Mucosa of descending colon (tissue), 3 donors: Measurements from ENCODE around the gene EHD3. TPM values are rescaled to one million over a fixed set of nuclear protein-coding genes. Genes with fewer than 3 reads are reported as not detected.
"Not testable (repeated sequence)": the region's sequence is repeated elsewhere in the genome, so short reads cannot be mapped to it uniquely, and the experiment has no call there.

Source experiments
- ATAC-seq: fragments of 200-7000 bp; cut with Tn5 transposase; one replicate; pipeline ENCODE4 v1.9.1; 2020; ENCODE audit warnings: mild to moderate bottlenecking, moderate library complexity
- DNase-seq, 3 donors: peaks; one replicate each; pipeline ENCODE4 v3.0.0-alpha.2; 2020
- H3K36me3 ChIP-seq: fragments of 200-600 bp; one replicate; pipeline ENCODE4 v1.8.0; 2021; ENCODE audit warnings: low read depth, mild to moderate bottlenecking
- H3K4me1 ChIP-seq: fragments of 200-600 bp; one replicate; pipeline ENCODE4 v1.8.0; 2021; ENCODE audit warnings: low read depth, mild to moderate bottlenecking
- H3K4me3 ChIP-seq: fragments of 200-600 bp; one replicate; pipeline ENCODE4 v1.8.0; 2021; ENCODE audit warnings: mild to moderate bottlenecking
- H3K9me3 ChIP-seq: fragments of 200-600 bp; one replicate; pipeline ENCODE4 v1.8.0; 2021; ENCODE audit warnings: mild to moderate bottlenecking
- intact Hi-C, 2 donors: fragments of 100-400 bp; cut with DNase I in 1 of 2; cut with micrococcal nuclease in 1 of 2; formaldehyde crosslinking; loops; one replicate each; pipeline versions ENCODE4 v1.11.0 to v1.11.1; 2022; cut with DNase I, micrococcal nuclease
- total RNA-seq, 3 donors: library from RNA; stranded (reverse); fragmentation: NEBNext Ultra II Directional in 2 of 3; extraction: Animal tissue kit (Norgen Biotek cat#: 25700) in 2 of 3; gene quantifications; one replicate each; pipeline versions ENCODE4 v1.2.1 to v1.2.4, GENCODE V29; 2021 to 2023
- TF ChIP-seq, protein P1 (sequence below): fragments of 200-600 bp; IDR thresholded peaks from one replicate; pipeline ENCODE4 v1.8.0; 2022; ENCODE audit warnings: antibody characterized with exemption, mild to moderate bottlenecking
- donor health status: DM: no; HTN: no; CAD: no; lungs with moderate emphysema.
- donor health status: DM: no; HTN: no; CAD: no.
- donor health status: DM: no; HTN: yes; CAD: no.

Gene EHD3
- total RNA-seq, 3 donors from 2014 or later: 0.87 to 4.4 (median 1.9) TPM

DNA sequence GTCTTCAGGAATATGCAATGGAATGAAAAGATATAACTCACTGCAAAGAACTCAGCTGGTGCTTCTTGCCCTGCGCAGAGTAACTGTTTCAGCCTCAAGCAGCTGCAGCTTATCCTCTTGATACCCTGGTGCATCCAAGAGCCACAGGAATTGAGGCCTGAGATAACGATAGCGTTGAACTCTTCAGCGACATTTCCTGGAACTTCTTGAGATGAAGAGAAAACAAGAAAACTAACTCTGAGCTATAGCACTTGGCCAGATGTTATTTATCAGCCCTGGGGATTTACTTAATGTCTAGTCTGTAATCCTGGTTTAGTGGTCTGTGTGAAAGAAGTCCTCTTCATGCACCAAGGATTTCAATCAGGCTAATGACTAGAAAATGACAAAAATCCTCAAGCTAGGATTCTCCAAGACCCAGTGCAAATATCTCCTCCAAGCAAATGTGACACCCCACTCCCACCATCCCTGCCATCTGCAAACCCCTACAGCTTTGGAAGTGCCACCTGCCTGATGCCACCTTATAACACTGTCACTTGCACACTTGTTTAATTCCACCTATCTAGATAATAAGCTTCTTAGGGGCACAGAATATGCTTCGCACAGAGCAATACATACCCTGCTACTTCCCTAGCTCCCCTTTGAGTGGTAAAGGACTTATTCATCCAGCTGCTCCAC lies 40.6 kb downstream of the EHD3 start:
- intact Hi-C loops: no loop called here
- H3K9me3 ChIP-seq: no peaks in the 10 kb centered on the region
- H3K4me3 ChIP-seq: no peak overlapping the region
- TF ChIP-seq, protein P1, sequence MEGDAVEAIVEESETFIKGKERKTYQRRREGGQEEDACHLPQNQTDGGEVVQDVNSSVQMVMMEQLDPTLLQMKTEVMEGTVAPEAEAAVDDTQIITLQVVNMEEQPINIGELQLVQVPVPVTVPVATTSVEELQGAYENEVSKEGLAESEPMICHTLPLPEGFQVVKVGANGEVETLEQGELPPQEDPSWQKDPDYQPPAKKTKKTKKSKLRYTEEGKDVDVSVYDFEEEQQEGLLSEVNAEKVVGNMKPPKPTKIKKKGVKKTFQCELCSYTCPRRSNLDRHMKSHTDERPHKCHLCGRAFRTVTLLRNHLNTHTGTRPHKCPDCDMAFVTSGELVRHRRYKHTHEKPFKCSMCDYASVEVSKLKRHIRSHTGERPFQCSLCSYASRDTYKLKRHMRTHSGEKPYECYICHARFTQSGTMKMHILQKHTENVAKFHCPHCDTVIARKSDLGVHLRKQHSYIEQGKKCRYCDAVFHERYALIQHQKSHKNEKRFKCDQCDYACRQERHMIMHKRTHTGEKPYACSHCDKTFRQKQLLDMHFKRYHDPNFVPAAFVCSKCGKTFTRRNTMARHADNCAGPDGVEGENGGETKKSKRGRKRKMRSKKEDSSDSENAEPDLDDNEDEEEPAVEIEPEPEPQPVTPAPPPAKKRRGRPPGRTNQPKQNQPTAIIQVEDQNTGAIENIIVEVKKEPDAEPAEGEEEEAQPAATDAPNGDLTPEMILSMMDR: no peak
- H3K36me3 ChIP-seq: no peaks in the 10 kb centered on the region
- DNase-seq: peak in 1 of 3 donors; percentile 6
- ATAC-seq: no peak
- H3K4me1 ChIP-seq: no peaks in the 10 kb centered on the region

DNA sequence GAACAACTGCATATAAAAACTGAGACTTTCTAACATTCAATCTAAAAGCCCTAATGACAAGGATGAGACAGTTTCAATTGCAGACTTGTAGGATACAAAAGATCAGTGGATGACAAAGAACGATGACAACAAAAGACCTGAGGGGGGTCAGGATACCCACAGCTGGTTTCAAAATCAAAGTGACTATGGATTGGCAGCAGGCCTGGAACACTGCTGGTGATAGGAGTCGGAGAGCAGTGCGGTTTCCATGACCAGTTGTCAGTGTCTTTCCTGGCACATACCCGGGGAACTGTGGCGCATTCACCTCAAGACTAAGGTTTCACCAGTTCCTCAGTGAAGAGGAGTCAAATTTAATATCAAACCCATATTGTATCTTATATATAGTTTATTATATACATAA lies 42.0 kb downstream of the EHD3 start:
- ATAC-seq: no peak
- no peak for DNase-seq
- TF ChIP-seq, protein P1: no peak
- Histone ChIP-seq H3K9me3 (no peaks in the 10 kb centered on the region), H3K4me3 (no peak overlapping the region), H3K36me3 (no peaks in the 10 kb centered on the region), H3K4me1 (no peaks in the 10 kb centered on the region)
- intact Hi-C loops: no loop called here

DNA sequence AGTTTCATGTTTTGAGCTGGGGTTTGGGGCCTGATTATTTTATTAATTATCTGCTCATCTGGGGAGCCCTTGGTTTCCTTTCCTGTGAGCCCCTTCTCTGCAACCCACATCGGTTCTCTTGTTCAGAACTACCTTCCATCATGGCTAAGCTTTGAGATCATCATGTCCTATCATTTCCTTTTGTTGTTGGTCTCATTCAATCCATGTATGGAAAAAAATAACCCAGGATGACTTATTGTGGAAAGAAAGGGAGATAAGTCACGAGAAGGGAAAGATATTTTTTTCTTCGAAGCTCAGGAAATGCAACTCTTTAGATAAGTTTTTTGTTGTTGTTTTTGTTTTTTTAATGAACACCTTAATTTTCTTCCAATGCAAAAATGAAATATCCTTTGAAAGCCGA lies 43.7 kb downstream of the EHD3 start:
- TF ChIP-seq, protein P1: no peak
- intact Hi-C loops: no loop called here

DNA sequence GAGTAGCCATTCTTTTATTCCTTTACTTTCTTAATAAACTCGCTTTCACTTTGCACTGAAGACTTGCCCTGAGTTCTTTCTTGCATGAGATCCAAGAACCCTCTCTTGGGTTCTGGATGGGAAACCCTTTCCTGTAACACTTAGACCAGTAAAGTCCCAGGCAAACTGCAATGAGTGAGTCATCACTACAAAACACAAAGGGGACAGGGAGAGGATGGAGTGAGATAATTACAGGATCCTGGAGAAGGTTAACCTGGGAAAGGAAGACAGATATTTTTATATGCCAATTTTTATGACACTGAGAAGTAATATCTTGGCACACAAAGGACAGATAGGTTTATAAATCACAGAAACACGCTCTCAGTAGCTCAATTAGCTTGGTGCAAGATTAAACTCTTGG lies 48.7 kb downstream of the EHD3 start:
- no peaks in the 10 kb centered on the region for H3K36me3 ChIP-seq
- intact Hi-C loops: no loop called here
- TF ChIP-seq, protein P1: no peak
- H3K9me3 ChIP-seq: no peaks in the 10 kb centered on the region
- DNase-seq (no peak), ATAC-seq (peak; percentile 85)
- no peak overlapping the region for H3K4me3 ChIP-seq
- H3K4me1 ChIP-seq: no peaks in the 10 kb centered on the region

More for the DNA sequence above, 43.7 kb downstream of the EHD3 start:
- no peak overlapping the region for H3K4me3 ChIP-seq
- no peaks in the 10 kb centered on the region for H3K4me1 ChIP-seq
- H3K9me3 ChIP-seq: no peaks in the 10 kb centered on the region
- DNase-seq (no peak), ATAC-seq (no peak)
- H3K36me3 ChIP-seq: no peaks in the 10 kb centered on the region

DNA sequence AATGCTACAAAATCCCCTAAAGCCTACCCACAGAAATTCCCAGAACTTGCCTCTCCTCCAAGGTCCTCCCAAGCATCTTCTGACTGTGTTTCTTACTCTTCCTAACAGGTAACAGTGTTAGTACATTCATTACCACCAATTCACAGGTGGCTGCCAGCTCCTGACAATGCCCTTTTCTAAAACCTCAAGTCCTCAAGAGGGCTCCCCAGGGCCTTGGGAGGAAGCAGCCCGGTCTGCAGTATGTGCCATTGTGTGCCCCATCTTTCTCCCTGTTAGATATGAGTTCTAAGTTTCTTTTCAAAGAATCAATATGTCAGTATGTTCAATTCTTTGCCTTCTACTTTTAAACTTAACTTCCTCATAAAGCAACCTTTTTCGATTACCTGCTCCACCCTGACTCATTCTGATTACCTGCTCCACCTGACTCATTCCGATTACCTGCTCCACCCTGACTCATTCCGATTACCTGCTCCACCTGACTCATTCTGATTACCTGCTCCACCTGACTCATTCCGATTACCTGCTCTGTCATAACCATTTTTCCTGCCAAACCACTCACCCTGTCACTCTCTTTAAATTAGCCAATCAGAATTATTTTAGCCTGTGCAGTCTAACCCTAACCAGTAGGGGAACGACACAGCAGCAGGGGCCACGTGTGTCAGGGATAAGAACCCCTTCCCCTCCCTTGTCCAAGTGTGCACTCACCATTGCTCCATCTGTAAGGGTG lies 49.4 kb downstream of the EHD3 start:
- H3K4me1 ChIP-seq, H3K9me3 ChIP-seq, DNase-seq, intact Hi-C loops, H3K36me3 ChIP-seq, H3K4me3 ChIP-seq: not testable (repeated sequence)
- peak; percentile 39 for ATAC-seq

DNA sequence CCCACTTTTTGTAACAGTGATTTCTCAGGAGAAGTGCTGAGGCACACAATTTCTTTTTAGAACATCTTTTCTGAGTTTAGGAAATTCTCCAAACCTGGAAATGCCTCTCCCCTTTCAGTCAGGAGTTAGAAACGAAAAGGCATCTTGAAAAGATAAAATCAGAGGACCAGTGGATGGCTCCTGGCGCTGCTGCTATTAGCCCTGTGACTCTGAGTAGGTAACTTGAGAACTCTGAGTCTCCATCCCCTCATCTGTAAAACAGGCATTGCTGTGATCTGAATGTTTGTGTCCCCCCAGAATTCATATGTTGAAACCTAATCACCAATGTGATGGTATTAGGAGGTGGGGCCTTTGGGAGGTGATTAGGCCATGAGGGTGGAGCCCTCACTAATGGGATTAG lies 50.2 kb downstream of the EHD3 start:
- no peaks in the 10 kb centered on the region for H3K9me3 ChIP-seq
- intact Hi-C loops: no loop called here

More for the DNA sequence above, 50.2 kb downstream of the EHD3 start:
- ATAC-seq: no peak
- TF ChIP-seq, protein P1: no peak
- Histone ChIP-seq H3K36me3 (no peaks in the 10 kb centered on the region), H3K4me3 (no peak overlapping the region), H3K4me1 (no peaks in the 10 kb centered on the region)
- DNase-seq: no peak
